Activated CD4-positive, alpha-beta T cell treated with anti-CD3 and anti-CD28 coated beads, Interleukin-2, amount 50 U/mL, for 48 hours (primary cell): ENCODE measurements around the gene MORN1.

Experiments used
- DNase-seq, 2 experiments: peaks; one replicate each; pipeline ENCODE4 v3.0.0-alpha.2; 2020

Gene MORN1

DNA sequence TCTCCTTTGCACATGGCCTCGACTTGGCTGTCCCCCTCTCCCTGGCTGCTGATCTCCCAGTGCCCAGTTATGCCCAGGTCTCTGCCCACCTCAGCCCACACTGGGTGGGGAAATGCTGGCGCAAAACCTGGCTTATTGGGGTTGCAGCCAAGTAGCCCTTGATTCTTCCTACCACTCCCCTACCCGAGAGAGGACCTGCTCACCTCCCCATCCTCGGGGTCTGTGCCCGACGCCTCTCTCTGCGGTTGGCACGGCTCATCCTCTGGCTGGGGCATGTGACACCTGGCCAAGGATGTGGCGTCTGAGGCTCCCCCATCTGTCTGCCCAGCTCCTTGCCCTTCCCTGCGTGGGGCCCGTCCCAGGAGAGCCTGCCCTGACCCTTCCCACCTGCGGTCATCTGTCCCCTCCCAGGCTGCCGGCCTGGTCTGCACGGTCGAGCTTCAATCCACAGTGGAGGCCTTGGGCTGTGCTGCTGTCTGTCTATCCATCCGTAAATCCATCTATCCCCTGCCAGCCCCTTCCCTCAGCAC lies 27.5 kb upstream of the MORN1 start:
- no peak for DNase-seq

DNA sequence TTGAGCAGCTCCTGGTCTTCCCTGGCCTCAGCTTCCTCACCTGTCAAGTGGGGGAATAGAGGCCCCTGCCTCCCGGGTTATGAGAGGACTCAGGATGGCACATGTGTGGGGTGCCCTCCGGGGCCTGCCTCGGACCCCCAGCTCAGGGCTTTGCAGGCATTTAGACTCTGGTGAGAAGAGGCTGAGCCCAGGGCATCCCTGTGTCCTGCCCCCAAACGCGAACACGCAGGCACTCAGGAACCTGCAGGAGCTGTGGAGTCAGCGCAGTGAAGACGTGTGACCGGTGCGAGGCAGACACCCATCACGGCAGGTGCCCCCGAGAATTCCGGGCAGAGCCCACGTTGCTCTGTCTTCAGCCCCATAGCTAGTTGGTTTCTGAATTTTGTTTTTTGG lies 26.5 kb upstream of the MORN1 start:
- DNase-seq = no peak

DNA sequence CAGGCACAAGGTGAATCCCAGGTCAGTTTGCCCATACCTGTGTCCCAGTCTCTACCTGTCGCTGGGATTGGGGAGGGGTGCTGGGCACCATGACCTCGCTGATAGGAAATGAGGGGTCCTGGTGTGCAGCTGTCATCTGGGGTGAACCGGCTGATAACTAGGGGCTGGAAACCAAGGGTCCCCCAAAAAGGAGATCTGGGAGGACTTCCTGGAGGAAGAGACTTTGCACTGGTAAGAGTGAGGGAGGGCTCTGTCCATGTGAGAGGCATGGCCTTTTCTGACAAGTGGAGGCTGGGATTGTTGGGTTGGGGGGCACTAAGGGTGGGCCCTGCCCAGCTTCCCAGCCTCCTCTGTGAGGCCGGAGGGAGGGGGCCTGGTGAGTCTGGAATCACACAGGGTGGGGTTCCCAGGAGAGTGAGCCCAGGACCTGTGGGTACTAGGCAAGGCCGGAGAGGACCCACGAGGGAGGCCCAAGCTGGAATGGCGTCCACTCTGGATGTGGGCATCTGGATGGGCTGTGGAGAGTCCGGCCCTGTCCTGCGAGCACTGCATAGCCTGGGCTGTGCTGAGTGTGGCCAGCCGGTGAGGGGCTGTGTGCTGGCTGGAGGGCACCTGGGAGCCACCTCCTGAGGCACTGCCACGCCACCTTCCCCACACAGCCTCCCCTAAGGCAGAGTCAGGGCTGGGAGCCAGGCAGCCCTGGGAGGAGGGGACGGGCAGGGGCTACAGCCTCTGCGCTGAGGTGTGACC lies 25.9 kb upstream of the MORN1 start:
- no peak for DNase-seq

DNA sequence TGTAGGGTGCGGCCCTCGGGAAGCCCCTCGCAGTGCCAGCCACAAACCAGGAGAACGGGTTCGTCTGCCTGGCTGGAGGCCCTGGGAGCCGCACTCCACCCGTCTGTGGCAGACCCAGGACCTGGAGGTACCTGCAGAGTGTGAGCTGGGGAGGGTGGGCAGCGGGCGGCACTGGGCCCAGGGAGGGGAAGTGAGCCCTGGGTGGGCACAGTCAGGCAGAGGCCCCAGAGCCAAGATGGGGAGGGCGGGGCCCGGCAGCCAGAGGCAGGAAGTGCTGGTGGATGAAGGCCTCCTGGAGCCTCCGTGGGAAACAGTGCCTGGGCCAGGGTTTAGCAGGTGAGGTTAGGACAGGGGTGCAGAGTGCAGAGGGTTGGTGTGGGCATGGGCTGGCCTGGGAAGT lies 25.0 kb upstream of the MORN1 start:
- peak; percentile 44 to 61 for DNase-seq

DNA sequence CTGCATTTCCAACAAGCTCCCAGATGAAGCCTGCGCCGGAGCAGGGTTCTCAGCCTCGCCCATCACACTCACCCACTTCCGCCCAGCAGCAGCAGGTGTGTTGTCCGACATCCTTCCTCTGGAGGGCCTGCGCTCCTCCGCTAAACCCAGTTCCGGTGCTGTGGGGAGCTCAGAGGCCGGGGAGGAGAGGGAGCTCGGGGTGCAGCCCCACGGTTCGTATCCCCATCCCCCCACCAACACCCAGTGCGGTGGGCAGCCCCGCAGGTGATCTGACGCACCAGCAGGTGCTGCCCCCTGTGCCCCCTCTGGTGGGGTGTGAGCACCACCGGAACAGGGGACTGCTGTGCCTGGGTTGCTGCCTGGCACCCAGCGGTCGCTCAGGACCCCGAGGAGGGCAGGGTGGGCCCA lies 24.5 kb upstream of the MORN1 start:
- peak; percentile 67 to 71 for DNase-seq

DNA sequence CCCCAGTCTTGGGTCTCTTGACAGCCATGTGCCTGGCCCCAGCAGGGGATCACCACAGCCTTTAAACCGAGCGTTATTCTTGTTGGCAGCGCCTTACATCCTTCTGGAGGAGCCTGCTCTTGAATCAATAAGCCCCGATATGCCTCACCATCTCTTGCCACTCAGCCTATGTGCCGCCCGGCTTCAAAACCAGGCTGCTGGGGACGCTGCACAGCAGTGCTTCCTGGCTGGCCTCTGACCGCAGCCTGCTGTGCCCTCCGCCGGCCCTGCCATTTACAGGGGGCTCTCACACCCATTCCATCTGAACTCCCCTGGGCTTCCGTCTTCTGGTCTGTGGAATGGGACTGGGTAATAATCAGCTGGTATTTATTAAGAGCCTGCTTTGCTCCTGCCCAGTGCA lies 24.0 kb upstream of the MORN1 start:
- peak in 1 of 2 experiments; percentile 26 for DNase-seq

DNA sequence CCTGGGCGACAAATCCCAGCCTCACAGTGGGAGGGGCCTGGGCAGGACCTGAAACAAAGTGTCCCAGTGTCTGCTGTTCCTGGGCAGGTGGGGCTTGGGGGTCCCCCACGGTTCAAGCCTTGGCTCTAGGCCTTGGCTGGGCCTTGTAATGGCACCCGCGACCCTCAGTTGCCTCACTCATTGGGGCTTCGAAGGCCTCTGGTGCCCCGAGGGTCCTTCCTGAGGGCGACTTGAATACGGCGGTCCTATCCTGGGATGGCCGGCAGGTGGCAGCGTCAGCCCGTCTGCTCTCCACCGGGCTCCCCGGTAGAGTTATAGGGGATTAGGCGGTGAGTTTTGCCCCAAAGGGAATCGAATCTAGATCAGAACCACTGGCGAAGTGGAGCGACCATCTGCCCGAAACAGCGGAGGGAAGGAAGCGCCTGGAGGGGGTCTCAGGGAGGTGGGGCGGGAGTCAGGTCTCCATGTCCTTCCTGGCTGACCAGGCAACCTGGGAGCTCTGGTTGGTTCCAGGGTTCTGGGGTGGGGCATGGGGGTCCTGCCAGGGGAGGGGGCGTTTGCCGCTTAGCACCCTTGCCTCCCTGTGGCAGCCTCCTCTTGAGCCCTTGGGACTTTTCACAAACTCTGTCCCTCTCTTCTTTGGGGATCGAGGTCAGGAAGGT lies 23.1 kb upstream of the MORN1 start:
- peak; percentile 84 to 88 for DNase-seq

DNA sequence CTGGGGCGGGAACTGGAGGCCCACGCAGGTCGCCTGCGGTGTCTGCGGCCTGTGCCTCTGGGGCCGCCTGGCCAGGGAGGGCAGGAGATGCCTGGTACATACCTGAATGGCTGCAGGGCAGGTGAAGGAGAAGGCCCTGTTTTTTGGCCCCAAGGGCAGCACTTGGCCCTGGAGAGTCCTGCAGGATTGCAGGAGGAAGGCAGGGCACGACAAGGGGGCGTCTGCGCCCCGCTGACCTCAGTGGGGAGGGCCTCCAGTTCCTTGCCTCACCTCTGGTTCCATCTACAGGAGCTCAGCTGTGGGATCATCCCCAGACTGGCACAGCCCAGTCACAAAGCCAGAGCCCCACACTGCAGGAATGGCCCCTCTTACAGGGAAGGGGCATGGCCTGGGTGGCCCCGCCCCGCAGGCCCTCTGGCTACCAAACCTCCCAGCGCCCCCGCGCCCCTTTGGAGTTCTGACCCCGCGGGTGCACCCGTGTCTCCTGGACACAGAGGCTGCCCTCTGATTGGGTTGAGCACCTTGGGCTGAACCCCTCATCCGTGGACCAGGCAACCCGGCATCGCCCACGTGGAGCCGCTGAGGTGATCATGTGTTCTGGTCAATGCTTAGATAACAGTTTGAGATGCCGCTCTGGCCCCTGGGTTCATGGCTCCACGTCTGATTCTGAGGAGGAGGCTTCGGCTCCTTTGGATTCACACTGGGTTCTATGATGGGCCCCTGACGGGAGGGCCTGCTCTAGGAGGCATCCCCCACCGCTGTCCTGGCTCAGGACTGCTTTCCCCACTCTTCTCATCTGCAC lies 22.3 kb upstream of the MORN1 start:
- DNase-seq = peak; percentile 29 to 44

DNA sequence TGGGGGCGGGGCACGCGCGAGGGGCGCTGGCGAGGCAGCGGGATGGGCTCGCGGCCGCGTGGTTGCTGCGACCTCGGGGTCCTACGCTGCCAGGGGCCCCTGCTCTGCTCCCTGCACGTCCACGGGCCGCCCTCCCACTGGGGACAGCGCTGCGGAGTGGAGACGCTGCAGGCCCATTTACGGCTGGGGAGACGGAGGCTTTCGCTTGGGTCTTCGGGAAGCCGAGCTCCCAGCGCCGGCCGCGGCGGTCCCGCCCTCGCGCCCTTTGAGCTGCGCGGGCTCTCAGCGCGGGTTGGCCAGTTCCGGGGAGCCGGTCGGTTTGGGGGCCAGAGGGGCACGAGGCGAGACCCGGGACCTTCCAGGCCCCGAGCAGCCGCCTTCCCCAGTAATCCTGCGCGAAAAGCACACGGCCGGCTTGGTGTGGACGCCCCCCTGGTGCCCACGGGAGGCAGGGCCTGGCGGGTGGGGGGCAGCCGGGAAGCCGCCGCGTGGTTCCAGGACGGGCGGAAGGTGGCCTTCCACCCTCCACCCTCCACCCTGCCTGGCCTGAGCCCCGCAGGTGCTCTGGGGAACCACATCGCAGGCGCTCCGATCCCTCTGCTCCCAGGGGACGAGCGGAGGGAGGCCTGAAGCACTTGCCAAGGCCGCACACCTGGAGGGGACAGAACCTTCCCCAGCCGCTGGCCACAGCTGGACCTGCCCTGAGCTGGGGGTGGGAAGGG lies 21.6 kb upstream of the MORN1 start:
- peak; percentile 30 to 31 for DNase-seq

DNA sequence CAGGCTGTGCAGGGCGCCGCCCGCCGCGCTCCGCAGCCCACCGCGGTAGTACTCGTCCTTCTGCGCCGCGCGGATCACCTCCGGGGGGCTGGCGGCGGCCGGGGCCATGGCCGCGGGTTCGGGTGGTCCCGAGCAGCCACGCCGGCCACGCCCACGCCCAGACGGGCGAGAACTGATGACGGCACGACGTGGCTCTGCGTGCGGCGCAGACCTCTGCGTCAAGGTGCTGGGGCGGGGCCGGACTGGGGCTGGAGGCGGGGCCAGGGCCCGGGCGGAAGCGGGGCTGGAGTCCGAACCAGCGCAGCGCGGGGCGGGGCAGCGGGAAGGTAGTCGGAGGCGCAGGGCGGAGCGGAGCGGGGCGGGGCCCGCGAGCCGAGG lies 21.0 kb upstream of the MORN1 start, which contains the start of gene PEX10:
Gene PEX10 (minus strand): TSS at position 170 of the 378 bp plus-strand sequence. CDS start 62 bp downstream, at position 108.
- peak; percentile 99 for DNase-seq

DNA sequence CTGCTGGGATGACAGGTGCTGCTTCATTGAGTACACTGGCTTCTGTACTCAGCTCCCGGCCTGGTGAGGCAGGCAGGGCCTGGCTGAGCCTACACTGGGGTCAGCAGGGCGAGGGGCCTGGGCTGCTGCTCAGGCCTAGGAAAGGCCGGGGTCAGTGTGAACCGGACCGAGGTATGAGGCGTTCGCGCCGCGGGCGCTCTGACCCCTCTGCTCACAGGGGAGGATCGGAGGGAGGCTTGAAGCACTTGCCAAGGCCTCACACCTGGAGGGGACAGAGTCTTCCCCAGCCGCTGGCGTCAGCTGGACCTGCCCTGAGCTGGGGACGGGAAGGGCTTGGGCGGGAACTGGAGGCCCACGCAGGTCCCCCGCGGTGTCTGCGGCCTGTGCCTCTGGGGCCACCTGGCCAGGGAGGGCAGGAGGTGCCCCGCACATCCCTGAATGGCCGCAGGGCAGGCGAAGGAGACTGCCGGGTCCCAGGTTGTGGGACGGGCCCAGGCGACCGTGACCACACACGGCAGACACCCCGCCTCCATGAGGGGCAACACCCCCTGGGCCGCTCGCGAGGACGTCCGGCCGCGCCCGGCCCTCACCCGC lies 20.5 kb upstream of the MORN1 start:
- peak; percentile 20 to 43 for DNase-seq

DNA sequence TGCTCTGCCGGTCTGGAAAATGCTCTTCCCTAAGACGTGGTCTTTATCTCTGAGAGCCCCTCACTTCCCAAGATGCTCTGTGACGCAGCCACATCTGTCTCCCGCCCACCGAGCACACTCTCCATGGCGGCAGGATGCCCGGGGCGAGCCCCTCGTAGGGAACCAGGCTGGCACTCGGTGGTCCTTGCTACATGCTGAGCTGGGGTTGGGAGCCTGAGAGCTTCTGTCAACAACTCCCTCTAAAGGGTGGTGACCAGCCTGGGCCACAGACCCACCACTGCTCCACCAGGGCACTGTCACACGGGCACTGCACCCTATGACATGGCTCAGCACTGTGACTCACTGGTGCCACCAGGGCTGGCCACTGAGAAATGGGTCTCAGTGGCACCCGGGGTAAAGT lies 18.4 kb upstream of the MORN1 start:
- no peak for DNase-seq

DNA sequence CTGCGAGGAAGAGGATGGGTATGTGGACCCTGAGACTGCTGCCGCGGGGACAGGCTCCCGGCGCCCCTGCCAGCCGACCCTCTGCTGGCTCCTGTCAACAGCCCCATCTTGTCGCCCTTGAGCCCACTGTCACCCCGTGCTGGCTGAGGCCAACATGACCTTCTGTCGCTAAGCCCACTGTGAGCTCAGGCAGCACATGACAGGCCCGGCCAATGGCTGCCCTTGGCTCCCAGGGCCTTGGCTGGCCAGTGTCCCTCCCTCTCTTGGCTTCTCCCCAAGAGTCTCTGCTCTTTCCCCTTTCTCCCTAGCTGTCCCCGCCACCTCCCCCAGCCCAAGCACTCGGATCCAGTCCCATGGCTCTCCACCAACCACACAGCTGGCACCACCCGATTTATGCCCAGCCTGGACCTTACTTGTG lies 17.5 kb upstream of the MORN1 start:
- DNase-seq = no peak

DNA sequence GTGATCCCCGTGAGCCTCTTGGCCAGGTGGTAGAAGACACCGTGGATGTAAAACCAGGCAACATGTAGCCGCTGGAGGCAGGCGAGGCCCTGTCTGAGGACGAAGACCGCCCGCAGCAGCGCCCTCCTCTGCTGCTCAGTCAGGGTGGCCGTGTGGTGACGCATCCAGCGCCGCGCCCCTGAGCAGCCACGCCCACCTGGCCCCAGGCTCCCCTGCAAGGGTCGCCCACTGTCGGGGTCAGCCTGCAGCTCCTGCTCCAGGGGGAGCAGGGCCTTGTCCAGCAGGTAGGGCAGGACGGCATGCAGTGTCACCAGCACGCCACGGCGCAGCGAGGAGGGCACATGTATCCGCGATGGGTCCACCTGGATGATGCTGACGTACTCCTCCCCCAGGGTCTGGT lies 17.1 kb upstream of the MORN1 start:
- no peak for DNase-seq

DNA sequence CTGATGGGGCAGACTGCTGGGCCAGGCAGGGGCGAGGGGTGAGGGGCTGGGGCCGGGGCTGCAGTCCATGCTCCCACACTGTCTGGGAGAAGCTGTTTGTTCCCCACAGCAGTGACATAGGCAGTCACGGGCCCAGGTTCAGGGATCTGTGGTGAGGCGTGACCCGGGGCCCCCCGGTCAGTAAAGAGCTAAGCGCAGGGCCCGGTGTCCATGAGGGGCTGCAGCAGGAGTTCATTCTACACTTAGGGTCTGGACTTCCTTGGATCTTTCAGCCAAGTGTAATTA lies 16.6 kb upstream of the MORN1 start:
- no peak for DNase-seq

DNA sequence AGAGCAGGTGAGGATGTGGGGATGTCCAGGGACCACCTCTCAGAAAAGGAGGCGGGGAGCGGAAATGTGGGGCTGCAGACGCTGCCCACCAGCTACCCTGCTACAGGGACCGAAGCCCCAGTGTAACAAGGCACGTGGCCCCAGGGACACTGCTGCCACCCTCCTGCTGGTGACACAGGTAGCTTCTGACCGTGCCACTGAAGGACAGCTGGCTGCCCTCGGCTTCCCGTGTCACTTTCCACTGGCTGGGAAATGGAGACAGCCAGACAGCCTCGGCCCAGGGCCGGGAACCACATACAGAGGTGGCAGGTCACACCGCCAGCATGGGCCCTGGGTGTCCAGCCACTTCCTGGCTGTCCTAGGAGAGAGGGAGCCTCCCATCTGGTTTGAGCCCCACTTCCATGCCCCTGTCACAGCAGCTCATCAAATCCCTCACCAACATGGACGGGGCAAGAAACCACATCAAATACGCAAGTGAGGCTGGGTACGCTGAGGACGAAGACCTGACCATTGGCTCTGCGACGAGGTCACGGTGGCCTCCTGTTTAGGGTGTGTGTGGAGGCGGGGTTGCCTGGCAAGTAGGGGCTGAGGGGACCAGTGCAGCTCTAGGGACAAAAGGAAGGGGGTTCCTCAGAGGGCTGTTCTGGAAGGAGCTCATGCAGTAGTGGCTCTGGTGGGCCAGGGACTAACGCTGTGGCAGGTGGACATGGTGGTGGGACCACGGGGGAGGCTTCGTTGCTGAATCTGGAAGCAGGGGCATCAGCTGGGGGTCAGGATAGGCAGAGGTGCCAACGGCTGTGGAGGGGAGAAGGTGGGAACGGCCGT lies 16.0 kb upstream of the MORN1 start:
- no peak for DNase-seq

DNA sequence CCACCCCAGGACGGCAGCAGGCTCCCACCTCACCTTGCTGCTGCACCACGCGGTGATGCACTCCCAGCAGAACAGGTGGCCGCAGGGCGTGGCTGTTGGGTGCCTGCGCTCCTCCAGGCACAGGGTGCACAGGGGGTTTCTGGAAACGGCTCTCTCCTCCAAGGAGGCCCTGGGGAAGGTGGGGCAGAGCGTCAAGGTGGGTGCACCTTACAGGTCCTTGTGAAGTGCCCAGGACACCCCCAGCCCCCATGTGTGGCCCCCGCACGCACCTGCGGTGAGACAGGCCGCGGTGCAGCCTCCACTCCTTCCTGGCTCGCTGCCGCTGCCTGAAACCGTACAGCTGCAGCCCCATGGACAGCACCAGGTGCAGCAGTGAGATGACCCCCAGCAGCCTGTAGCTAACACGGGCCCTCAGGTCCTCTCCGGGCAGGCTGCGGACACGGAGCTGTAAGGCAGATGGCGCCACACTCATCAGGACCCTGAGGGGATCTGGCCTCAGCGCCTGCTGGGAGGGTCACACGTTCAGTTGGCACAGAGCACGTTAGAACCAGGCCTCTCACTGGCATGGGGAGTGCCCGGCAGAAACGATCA lies 15.2 kb upstream of the MORN1 start:
- DNase-seq = no peak

DNA sequence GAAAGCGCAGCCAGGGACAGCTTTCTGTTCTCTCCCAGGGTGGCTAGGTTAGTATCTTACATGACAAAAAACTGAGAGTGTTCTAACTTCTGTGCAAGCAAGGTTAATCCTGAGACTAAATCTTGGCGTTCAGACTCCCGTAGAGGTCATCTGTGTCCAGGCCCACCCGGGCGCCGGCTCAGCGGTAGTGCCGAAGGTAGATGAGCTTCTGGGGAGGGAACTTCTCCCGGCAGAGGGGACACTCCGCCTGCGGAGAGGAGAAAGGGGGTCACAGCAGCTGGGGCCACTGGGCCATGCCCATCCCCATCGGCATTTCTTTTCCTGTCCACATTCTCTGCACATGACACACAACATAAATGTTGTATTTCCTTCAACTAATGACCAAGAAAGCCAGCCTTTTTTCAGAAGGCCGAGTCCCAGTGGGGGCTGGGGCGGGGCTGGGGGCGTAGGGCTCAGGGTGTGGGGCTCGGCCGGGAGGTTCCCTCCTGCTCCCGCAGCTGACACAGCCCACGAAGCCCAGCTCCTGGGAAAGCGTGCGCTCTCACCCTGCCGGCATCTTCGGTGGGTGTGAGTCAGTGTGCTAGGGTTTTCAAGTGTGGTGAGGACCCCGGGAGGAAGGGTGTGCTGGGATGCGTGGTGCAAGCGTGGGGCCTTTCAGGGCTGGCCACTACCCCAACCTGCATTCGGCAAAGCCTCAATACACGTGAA lies 14.4 kb upstream of the MORN1 start:
- no peak for DNase-seq

DNA sequence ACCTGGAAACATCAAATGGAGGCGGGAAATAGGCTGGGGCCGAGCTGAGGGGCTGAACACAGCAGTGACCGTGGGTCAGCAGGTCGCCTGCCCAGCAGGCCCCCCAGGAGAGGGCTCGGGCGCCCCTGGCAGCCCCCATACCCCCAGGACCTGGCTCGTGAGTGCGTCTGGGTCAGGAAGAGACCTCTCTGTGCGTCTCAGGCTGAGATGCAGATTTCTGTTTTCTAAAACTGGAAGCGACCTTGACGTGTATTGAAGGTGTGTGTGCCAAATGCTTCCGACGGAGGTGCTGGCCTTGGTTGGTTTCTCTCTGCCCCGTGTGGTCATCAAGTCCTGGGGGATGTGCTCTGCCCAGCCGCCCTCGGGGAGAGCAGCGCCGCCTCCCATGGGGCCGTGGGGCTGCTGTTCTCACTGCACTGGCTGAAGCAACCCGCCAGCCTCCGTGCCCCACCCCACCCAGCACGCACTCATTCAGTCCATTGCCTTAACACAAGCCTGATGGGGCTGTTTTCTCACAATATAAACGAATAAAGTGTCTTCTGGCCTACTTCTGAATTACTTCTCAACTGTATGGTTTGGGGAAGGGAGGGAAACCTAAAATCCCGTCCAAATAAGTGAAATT lies 13.6 kb upstream of the MORN1 start:
- no peak for DNase-seq
